ENCODE measurements around the gene GFRA4. TPM values are rescaled to one million over a fixed set of nuclear protein-coding genes. Genes with fewer than 3 reads are reported as not detected.

GFRA4 gene
- total RNA-seq, 1 donor from 2014 or later, result not detected

DNA sequence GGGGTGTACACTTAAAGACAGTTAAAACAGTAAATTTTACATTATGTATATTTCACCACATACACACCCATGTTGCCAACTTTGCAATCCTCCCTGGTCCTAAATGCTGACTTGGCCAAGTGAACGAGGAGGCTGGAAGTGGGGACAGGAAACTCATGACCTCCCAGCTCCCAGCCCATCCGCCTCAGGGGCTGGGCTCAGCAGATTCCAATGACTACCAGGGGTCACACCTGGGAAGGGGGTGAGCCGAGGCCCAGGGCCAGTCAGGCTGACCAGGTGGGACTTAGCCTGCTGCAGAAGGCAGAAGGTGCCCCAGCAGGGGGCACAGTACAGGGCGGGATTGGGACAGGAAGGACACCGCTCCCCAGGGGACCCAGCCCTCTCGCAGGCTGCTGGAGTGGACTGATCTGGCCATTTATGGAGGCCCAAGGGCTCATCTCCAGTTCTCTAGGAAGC lies 46.8 kb upstream of the GFRA4 start:
- no peaks in the 10 kb centered on the region for H3K36me3 Mint-ChIP-seq (ENCODE audit: low read depth, unreplicated experiment)

GRCh38 chr20:3707508-3707899 lies 44.3 kb upstream of the GFRA4 start:
- no peak overlapping the region for H3K27ac Mint-ChIP-seq (ENCODE audit: unreplicated experiment)
- H3K27me3 Mint-ChIP-seq (ENCODE audit: unreplicated experiment), result peaks cover 3% of the 10 kb centered on the region

More for the DNA sequence above, 46.8 kb upstream of the GFRA4 start:
- peaks cover 7% of the 10 kb centered on the region for H3K27me3 Mint-ChIP-seq (ENCODE audit: unreplicated experiment)
- H3K27ac Mint-ChIP-seq (ENCODE audit: unreplicated experiment), result no peak overlapping the region
- DNase-seq (ENCODE audit: low spot score), result no peak
- H3K4me3 Mint-ChIP-seq (ENCODE audit: unreplicated experiment), result no peak overlapping the region
- TF ChIP-seq CTCF (IDR thresholded peaks at IDR 0.05; ENCODE audit: unreplicated experiment), result no peak
- H3K4me1 Mint-ChIP-seq (ENCODE audit: unreplicated experiment), result peaks cover 5% of the 10 kb centered on the region
- no peaks in the 10 kb centered on the region for H3K9me3 Mint-ChIP-seq (ENCODE audit: unreplicated experiment)

DNA sequence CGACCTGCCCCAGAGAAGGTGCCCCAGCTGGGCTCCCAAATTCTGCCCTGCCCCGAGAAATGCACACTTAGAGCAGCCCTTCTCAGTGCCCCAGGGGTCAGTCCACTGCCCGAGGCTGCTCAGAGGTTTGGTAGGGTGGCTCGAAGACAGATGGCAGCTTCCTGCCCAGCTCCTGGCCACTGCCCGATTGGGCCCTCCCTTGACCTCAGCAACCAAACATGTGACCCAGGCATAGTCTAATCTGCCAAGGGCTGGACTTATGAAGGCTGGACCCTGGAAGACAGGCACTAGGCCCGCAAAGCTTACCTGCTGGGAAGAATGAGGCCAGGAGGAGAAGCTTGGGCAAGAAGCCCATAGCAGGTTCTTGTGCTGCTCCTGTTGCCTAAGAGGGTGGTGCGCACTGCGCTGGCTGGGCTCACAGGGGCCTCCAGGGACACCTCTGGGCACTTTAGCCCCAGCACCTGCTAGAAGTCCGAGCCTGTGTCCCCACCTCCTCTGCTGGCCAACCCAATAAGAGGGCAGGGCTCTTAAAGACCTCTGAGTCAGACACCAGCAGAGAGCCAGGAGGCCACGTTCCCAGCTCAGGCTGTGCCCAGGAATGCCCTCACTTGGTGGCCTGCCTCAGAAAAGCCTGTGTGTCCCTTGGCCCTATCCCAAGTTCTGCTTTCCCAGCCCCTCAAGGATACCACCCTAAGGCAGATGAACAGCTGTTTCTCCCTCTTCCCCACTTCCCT lies 43.7 kb upstream of the GFRA4 start:
- Mint-ChIP-seq H3K36me3 (ENCODE audit: low read depth, unreplicated experiment) (no peaks in the 10 kb centered on the region), H3K9me3 (ENCODE audit: unreplicated experiment) (no peaks in the 10 kb centered on the region), H3K4me1 (ENCODE audit: unreplicated experiment) (no peaks in the 10 kb centered on the region), H3K27me3 (ENCODE audit: unreplicated experiment) (peaks cover 3% of the 10 kb centered on the region), H3K4me3 (ENCODE audit: unreplicated experiment) (no peak overlapping the region), H3K27ac (ENCODE audit: unreplicated experiment) (no peak overlapping the region)
- no peak for DNase-seq (ENCODE audit: low spot score)
- no peak for TF ChIP-seq CTCF (IDR thresholded peaks at IDR 0.05; ENCODE audit: unreplicated experiment)

More at GRCh38 chr20:3707508-3707899, 44.3 kb upstream of the GFRA4 start:
- Mint-ChIP-seq H3K9me3 (ENCODE audit: unreplicated experiment) (no peaks in the 10 kb centered on the region), H3K36me3 (ENCODE audit: low read depth, unreplicated experiment) (no peaks in the 10 kb centered on the region), H3K4me3 (ENCODE audit: unreplicated experiment) (no peak overlapping the region), H3K4me1 (ENCODE audit: unreplicated experiment) (no peaks in the 10 kb centered on the region)
- DNase-seq (ENCODE audit: low spot score), result no peak
- TF ChIP-seq CTCF (IDR thresholded peaks at IDR 0.05; ENCODE audit: unreplicated experiment), result no peak

DNA sequence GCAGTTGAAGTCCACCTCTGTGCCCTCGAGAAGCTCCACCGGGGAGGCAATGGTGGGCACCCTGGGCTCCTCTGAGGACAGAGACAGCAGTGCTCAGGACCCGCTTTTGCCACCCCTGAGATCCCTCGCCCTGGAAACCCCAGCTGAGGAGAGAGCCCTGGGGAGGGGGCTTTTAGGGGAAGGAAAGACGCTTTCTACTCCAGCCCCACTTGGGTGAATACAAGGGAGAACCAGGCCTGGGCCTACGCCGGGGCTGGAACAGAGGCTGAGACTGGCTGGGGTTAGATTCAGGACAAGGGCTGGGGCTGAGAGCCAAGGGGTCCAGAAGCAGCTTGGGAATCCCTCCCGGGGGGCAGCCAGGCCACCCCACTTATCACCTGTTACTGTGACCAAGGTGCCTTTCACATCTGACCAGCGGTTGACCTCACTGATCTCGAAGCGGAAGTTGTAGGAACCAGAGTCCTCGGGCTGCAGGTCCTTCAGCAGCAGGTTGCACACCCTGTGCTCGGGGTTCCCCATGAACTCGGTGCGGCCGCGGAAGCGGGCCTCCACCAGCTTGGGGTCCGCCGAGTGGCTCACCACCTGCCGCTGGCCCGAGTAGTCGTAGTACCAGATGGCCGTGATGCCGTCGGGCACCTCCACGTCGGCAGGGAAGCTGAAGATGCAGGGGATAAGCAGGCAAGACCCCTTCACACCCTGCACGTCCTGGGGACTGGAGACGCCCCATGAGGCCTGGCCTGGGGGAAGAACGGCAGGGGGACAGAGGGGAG lies 43.0 kb upstream of the GFRA4 start:
- Mint-ChIP-seq H3K9me3 (ENCODE audit: unreplicated experiment) (no peaks in the 10 kb centered on the region), H3K27me3 (ENCODE audit: unreplicated experiment) (peaks cover 3% of the 10 kb centered on the region), H3K4me1 (ENCODE audit: unreplicated experiment) (no peaks in the 10 kb centered on the region), H3K4me3 (ENCODE audit: unreplicated experiment) (no peak overlapping the region), H3K27ac (ENCODE audit: unreplicated experiment) (no peak overlapping the region), H3K36me3 (ENCODE audit: low read depth, unreplicated experiment) (no peaks in the 10 kb centered on the region)
- no peak for TF ChIP-seq CTCF (IDR thresholded peaks at IDR 0.05; ENCODE audit: unreplicated experiment)
- DNase-seq (ENCODE audit: low spot score), result no peak

DNA sequence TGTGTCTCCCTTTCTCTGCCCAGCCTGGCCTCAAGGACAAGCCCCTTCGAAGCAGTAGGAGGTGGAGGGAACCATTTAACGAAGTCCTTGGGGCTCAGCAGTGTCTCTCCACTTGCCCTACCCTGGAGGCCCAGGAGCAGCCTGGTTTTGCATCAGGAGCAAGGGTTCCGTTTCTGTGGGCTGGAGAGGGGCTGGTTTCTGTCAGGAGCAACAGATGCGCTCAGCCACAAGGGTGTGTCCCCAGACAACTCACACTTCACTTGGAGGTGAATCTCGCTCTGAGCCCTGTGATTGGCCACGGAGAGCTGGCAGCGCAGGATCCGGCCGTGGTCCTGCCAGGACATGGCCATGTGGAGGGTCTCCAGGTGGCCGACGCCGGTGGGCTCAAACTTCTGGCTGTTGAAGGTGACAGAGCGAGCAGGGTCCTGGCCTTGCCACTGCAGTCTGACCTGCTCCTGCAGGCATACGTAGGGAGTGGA lies 42.3 kb upstream of the GFRA4 start:
- Mint-ChIP-seq H3K27ac (ENCODE audit: unreplicated experiment) (no peak overlapping the region), H3K9me3 (ENCODE audit: unreplicated experiment) (no peaks in the 10 kb centered on the region), H3K36me3 (ENCODE audit: low read depth, unreplicated experiment) (no peaks in the 10 kb centered on the region), H3K27me3 (ENCODE audit: unreplicated experiment) (peaks cover 3% of the 10 kb centered on the region), H3K4me3 (ENCODE audit: unreplicated experiment) (no peak overlapping the region), H3K4me1 (ENCODE audit: unreplicated experiment) (no peaks in the 10 kb centered on the region)
- no peak for DNase-seq (ENCODE audit: low spot score)
- no peak for TF ChIP-seq CTCF (IDR thresholded peaks at IDR 0.05; ENCODE audit: unreplicated experiment)
